Measurements from ENCODE around the gene P2RX3. TPM values are rescaled to one million over a fixed set of nuclear protein-coding genes. Genes with fewer than 3 reads are reported as not detected.

P2RX3 gene
- total RNA-seq, 1 donor from 2014 or later = not detected

- H3K27me3 Mint-ChIP-seq (ENCODE audit: low read depth, unreplicated experiment) = peaks cover 58% of the 10 kb centered on the region
- no peak for FAIRE-seq
Observed at GRCh38 chr11:57392066-57392762, 54.1 kb downstream of the P2RX3 start.

GRCh38 chr11:57392763-57393105 is 54.6 kb downstream of the P2RX3 start:
- DNase-seq (ENCODE audit: low read depth) = no peak
- Histone ChIP-seq H4K20me1 (ENCODE audit: insufficient read depth, low read length) (no peaks in the 10 kb centered on the region), H3K9me3 (ENCODE audit: insufficient read depth, low read depth, low read length) (peaks cover 2% of the 10 kb centered on the region), H3K36me3 (ENCODE audit: insufficient read depth, low read length) (no peaks in the 10 kb centered on the region), H3K4me3 (ENCODE audit: insufficient read depth, low read depth, low read length) (no peak overlapping the region), H3K4me2 (ENCODE audit: low read length) (no peak overlapping the region), H3K27ac (ENCODE audit: low read depth, low read length) (no peak overlapping the region), H3K9ac (ENCODE audit: low read length) (no peak overlapping the region), H3K27me3 (ENCODE audit: insufficient read depth, low read length) (peaks cover 25% of the 10 kb centered on the region), H3K79me2 (ENCODE audit: insufficient read depth, low read length) (no peaks in the 10 kb centered on the region), H2AFZ (ENCODE audit: low read depth, low read length) (no peak overlapping the region), H3K4me1 (ENCODE audit: insufficient read depth, low read length) (no peaks in the 10 kb centered on the region)
- no peak for FAIRE-seq
- TF ChIP-seq EZH2 (IDR thresholded peaks at IDR 0.05; ENCODE audit: insufficient read depth, low read length) (no peak), CTCF (IDR thresholded peaks at IDR 0.05; ENCODE audit: insufficient read depth, low read depth, low read length) (no peak)
- H3K27ac Mint-ChIP-seq (ENCODE audit: unreplicated experiment) = no peak overlapping the region
- no peaks in the 10 kb centered on the region for H3K9me3 Mint-ChIP-seq (ENCODE audit: unreplicated experiment)
- no peaks in the 10 kb centered on the region for H3K36me3 Mint-ChIP-seq (ENCODE audit: low read depth, unreplicated experiment)
- peaks cover 54% of the 10 kb centered on the region for H3K27me3 Mint-ChIP-seq (ENCODE audit: low read depth, unreplicated experiment)
- H3K4me1 Mint-ChIP-seq (ENCODE audit: low read depth, unreplicated experiment) = no peaks in the 10 kb centered on the region
- no peak overlapping the region for H3K4me3 Mint-ChIP-seq (ENCODE audit: unreplicated experiment)

More at GRCh38 chr11:57392066-57392762, 54.1 kb downstream of the P2RX3 start:
- no peak for DNase-seq (ENCODE audit: low read depth)
- Mint-ChIP-seq H3K4me3 (ENCODE audit: unreplicated experiment) (no peak overlapping the region), H3K4me1 (ENCODE audit: low read depth, unreplicated experiment) (no peaks in the 10 kb centered on the region), H3K36me3 (ENCODE audit: low read depth, unreplicated experiment) (no peaks in the 10 kb centered on the region), H3K27ac (ENCODE audit: unreplicated experiment) (no peak overlapping the region), H3K9me3 (ENCODE audit: unreplicated experiment) (no peaks in the 10 kb centered on the region)
- peaks cover 19% of the 10 kb centered on the region for H3K27me3 ChIP-seq (ENCODE audit: insufficient read depth, low read length)
- no peak overlapping the region for H3K27ac ChIP-seq (ENCODE audit: low read depth, low read length)
- H3K9ac ChIP-seq (ENCODE audit: low read length) = no peak overlapping the region
- no peaks in the 10 kb centered on the region for H3K36me3 ChIP-seq (ENCODE audit: insufficient read depth, low read length)
- no peak for TF ChIP-seq CTCF (IDR thresholded peaks at IDR 0.05; ENCODE audit: insufficient read depth, low read depth, low read length)
- TF ChIP-seq EZH2 (IDR thresholded peaks at IDR 0.05; ENCODE audit: insufficient read depth, low read length) = no peak
- no peak overlapping the region for H2AFZ ChIP-seq (ENCODE audit: low read depth, low read length)
- H3K79me2 ChIP-seq (ENCODE audit: insufficient read depth, low read length) = no peaks in the 10 kb centered on the region
- H3K4me1 ChIP-seq (ENCODE audit: insufficient read depth, low read length) = no peaks in the 10 kb centered on the region
- H3K4me3 ChIP-seq (ENCODE audit: insufficient read depth, low read depth, low read length) = no peak overlapping the region
- peaks cover 2% of the 10 kb centered on the region for H3K9me3 ChIP-seq (ENCODE audit: insufficient read depth, low read depth, low read length)
- H4K20me1 ChIP-seq (ENCODE audit: insufficient read depth, low read length) = no peaks in the 10 kb centered on the region
- no peak overlapping the region for H3K4me2 ChIP-seq (ENCODE audit: low read length)

- H3K9ac ChIP-seq (ENCODE audit: low read length) = no peak overlapping the region
- Mint-ChIP-seq H3K9me3 (ENCODE audit: unreplicated experiment) (no peaks in the 10 kb centered on the region), H3K36me3 (ENCODE audit: low read depth, unreplicated experiment) (no peaks in the 10 kb centered on the region), H3K27me3 (ENCODE audit: low read depth, unreplicated experiment) (peaks cover 42% of the 10 kb centered on the region), H3K4me1 (ENCODE audit: low read depth, unreplicated experiment) (no peaks in the 10 kb centered on the region), H3K4me3 (ENCODE audit: unreplicated experiment) (no peak overlapping the region), H3K27ac (ENCODE audit: unreplicated experiment) (no peak overlapping the region)
- peaks cover 2% of the 10 kb centered on the region for H3K9me3 ChIP-seq (ENCODE audit: insufficient read depth, low read depth, low read length)
- no peak for DNase-seq (ENCODE audit: low read depth)
- H3K4me1 ChIP-seq (ENCODE audit: insufficient read depth, low read length) = no peaks in the 10 kb centered on the region
- H3K36me3 ChIP-seq (ENCODE audit: insufficient read depth, low read length) = no peaks in the 10 kb centered on the region
- no peak overlapping the region for H3K4me3 ChIP-seq (ENCODE audit: insufficient read depth, low read depth, low read length)
- no peak for TF ChIP-seq CTCF (IDR thresholded peaks at IDR 0.05; ENCODE audit: insufficient read depth, low read depth, low read length)
- TF ChIP-seq EZH2 (IDR thresholded peaks at IDR 0.05; ENCODE audit: insufficient read depth, low read length) = no peak
- H4K20me1 ChIP-seq (ENCODE audit: insufficient read depth, low read length) = no peaks in the 10 kb centered on the region
- peaks cover 29% of the 10 kb centered on the region for H3K27me3 ChIP-seq (ENCODE audit: insufficient read depth, low read length)
- FAIRE-seq = no peak
- no peak overlapping the region for H2AFZ ChIP-seq (ENCODE audit: low read depth, low read length)
- no peaks in the 10 kb centered on the region for H3K79me2 ChIP-seq (ENCODE audit: insufficient read depth, low read length)
- no peak overlapping the region for H3K4me2 ChIP-seq (ENCODE audit: low read length)
- H3K27ac ChIP-seq (ENCODE audit: low read depth, low read length) = no peak overlapping the region
Observed at GRCh38 chr11:57394203-57394965, 56.2 kb downstream of the P2RX3 start.

Measured in astrocyte (in vitro differentiated cells and primary cell).